Upper lobe of right lung (tissue), 1 donor: ENCODE data around the gene ENTPD3. TPM values are rescaled to one million over a fixed set of nuclear protein-coding genes. Genes with fewer than 3 reads are reported as not detected.
A peak's percentile ranks its signal among the peaks of the same experiment; 100 is the strongest.

ENCODE experiments used
- ATAC-seq: fragments of 200-7000 bp; cut with Tn5 transposase; one replicate; pipeline ENCODE4 v1.9.1; 2020; ENCODE audit warnings: mild to moderate bottlenecking, moderate library complexity
- DNase-seq: peaks from one replicate; pipeline ENCODE4 v3.0.0-alpha.2; 2020
- H3K27ac ChIP-seq: fragments of 200-600 bp; one replicate; pipeline ENCODE4 v1.8.0; 2022
- H3K27me3 ChIP-seq: fragments of 200-600 bp; one replicate; pipeline ENCODE4 v1.8.0; 2022; ENCODE audit warnings: mild to moderate bottlenecking
- H3K36me3 ChIP-seq: fragments of 200-600 bp; one replicate; pipeline ENCODE4 v1.8.0; 2022
- H3K4me1 ChIP-seq: fragments of 200-600 bp; one replicate; pipeline ENCODE4 v1.8.0; 2022
- H3K4me3 ChIP-seq: fragments of 200-600 bp; one replicate; pipeline ENCODE4 v1.8.0; 2022; ENCODE audit warnings: mild to moderate bottlenecking
- H3K9me3 ChIP-seq: fragments of 200-600 bp; one replicate; pipeline ENCODE4 v1.8.0; 2022
- CTCF ChIP-seq: fragments of 200-600 bp; IDR thresholded peaks from one replicate; pipeline ENCODE4 v1.8.0; 2022; ENCODE audit warnings: antibody characterized with exemption
- intact Hi-C: fragments of 100-400 bp; cut with DNase I; formaldehyde crosslinking; loops from one replicate; pipeline ENCODE4 v1.11.0; 2022
- long read RNA-seq: library from polyadenylated mRNA; unstranded; transcript quantifications from one replicate; pipeline ENCODE4 v2.0.0, GENCODE V29; 2021
- total RNA-seq: library from RNA; stranded (reverse); fragmentation: NEBNext Ultra II Directional; extraction: Animal tissue kit (Norgen Biotek cat#: 25700); gene quantifications from one replicate; pipeline ENCODE4 v1.2.1, GENCODE V29; 2021
- donor health status: DM: no; HTN: yes; CAD: no; lungs with severe emphysema.

The ENTPD3 gene
- total RNA-seq, result 3.7 TPM
- long read RNA-seq, partial matches to known transcripts, result 0 of 5 reads
- long read RNA-seq, other reads (novel, unspliced or antisense), result 1 of 5 reads

GRCh38 chr3:40387001-40387894, at the start of gene ENTPD3:
ENTPD3 (plus strand) TSS chr3:40387184; CDS start chr3:40388058, 874 bp downstream.
- Histone ChIP-seq H3K36me3 (no peaks in the 10 kb centered on the region), H3K27ac (no peak within 1 kb of the TSS), H3K4me3 (peak within 1 kb of the TSS; percentile 51), H3K4me1 (no peaks in the 10 kb centered on the region), H3K27me3 (peaks cover 17% of the 10 kb centered on the region), H3K9me3 (no peaks in the 10 kb centered on the region)
- intact Hi-C loops, result no loop called here
- no peak for TF ChIP-seq CTCF
- DNase-seq (peak; percentile 87), ATAC-seq (peak; percentile 96)

- intact Hi-C loops, result no loop called here
- Histone ChIP-seq H3K27me3 (no peaks in the 10 kb centered on the region), H3K4me1 (no peaks in the 10 kb centered on the region), H3K36me3 (no peaks in the 10 kb centered on the region), H3K4me3 (no peak overlapping the region), H3K27ac (no peak overlapping the region), H3K9me3 (no peaks in the 10 kb centered on the region)
- no peak for TF ChIP-seq CTCF
- ATAC-seq (no peak), DNase-seq (no peak)
Measured at GRCh38 chr3:40339871-40340270, 47.1 kb upstream of the ENTPD3 start.

GRCh38 chr3:40340541-40341170, 46.3 kb upstream of the ENTPD3 start:
- TF ChIP-seq CTCF, result no peak
- H3K4me3 ChIP-seq, result no peak overlapping the region
- no peaks in the 10 kb centered on the region for H3K4me1 ChIP-seq
- no peaks in the 10 kb centered on the region for H3K9me3 ChIP-seq
- no peaks in the 10 kb centered on the region for H3K27me3 ChIP-seq
- DNase-seq, result no peak
- intact Hi-C loops, result no loop called here
- no peaks in the 10 kb centered on the region for H3K36me3 ChIP-seq
- ATAC-seq, result no peak
- H3K27ac ChIP-seq, result no peak overlapping the region

- DNase-seq (no peak), ATAC-seq (no peak)
- Histone ChIP-seq H3K4me1 (no peaks in the 10 kb centered on the region), H3K27me3 (no peaks in the 10 kb centered on the region), H3K4me3 (no peak overlapping the region), H3K9me3 (no peaks in the 10 kb centered on the region), H3K36me3 (no peaks in the 10 kb centered on the region), H3K27ac (no peak overlapping the region)
- no peak for TF ChIP-seq CTCF
- intact Hi-C loops, result no loop called here
Measured at GRCh38 chr3:40341671-40342070, 45.3 kb upstream of the ENTPD3 start.

GRCh38 chr3:40350529-40350928, 36.5 kb upstream of the ENTPD3 start:
- no peak for ATAC-seq

More at GRCh38 chr3:40350529-40350928, 36.5 kb upstream of the ENTPD3 start:
- no peaks in the 10 kb centered on the region for H3K4me1 ChIP-seq
- H3K36me3 ChIP-seq, result no peaks in the 10 kb centered on the region
- H3K27ac ChIP-seq, result no peak overlapping the region
- no peaks in the 10 kb centered on the region for H3K9me3 ChIP-seq
- DNase-seq, result no peak
- intact Hi-C loops, result no loop called here
- H3K27me3 ChIP-seq, result no peaks in the 10 kb centered on the region
- H3K4me3 ChIP-seq, result no peak overlapping the region
- TF ChIP-seq CTCF, result no peak
